Measurements from ENCODE around the gene SLC17A5.

DNA sequence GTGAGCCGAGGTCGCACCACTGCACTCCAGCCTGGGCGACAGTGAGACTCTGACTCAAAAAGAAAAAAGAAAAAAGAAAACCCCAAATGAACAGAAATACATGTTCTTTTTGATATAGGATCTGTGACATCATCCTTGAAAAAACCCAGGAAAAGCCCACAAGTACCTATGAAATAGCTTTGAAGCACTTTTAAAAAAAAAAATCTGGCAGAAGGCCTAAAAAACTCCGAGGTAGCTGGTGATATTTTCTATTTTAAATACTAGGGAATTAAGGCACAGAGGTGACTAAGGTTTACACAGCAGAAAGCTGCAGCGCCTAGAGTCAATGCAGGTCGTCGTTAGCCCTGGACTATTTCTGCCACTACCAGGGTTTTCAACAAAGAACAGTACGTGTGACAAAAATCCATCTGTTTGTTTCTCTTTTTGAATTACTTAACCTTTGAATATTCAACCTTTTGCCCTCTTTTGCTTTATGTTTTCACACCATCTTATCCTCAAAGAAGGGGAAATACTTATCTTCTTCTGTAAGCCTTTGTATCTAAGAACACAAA is 93.5 kb downstream of the SLC17A5 start:
- TF ChIP-seq, protein P1, sequence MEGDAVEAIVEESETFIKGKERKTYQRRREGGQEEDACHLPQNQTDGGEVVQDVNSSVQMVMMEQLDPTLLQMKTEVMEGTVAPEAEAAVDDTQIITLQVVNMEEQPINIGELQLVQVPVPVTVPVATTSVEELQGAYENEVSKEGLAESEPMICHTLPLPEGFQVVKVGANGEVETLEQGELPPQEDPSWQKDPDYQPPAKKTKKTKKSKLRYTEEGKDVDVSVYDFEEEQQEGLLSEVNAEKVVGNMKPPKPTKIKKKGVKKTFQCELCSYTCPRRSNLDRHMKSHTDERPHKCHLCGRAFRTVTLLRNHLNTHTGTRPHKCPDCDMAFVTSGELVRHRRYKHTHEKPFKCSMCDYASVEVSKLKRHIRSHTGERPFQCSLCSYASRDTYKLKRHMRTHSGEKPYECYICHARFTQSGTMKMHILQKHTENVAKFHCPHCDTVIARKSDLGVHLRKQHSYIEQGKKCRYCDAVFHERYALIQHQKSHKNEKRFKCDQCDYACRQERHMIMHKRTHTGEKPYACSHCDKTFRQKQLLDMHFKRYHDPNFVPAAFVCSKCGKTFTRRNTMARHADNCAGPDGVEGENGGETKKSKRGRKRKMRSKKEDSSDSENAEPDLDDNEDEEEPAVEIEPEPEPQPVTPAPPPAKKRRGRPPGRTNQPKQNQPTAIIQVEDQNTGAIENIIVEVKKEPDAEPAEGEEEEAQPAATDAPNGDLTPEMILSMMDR (IDR thresholded peaks at IDR 0.05): no peak
- no peak for TF ChIP-seq EZH2phosphoT487 (IDR thresholded peaks at IDR 0.05)
- TF ChIP-seq EZH2 (IDR thresholded peaks at IDR 0.05): no peak
